Astrocyte (in vitro differentiated cells and primary cell): ENCODE data around the gene LRRC8A. TPM values are rescaled to one million over a fixed set of nuclear protein-coding genes. Genes with fewer than 3 reads are reported as not detected.
A peak's percentile ranks its signal among the peaks of the same experiment; 100 is the strongest.

Source experiments
- DNase-seq: peaks from one replicate; pipeline ENCODE4 v3.0.0-alpha.2; 2010; ENCODE audit warnings: low read depth
- FAIRE-seq: peaks from 2 replicates; lab custom pipeline; 2011; peaks lifted over from hg19 to GRCh38; lab: Jason Lieb, UNC
- H2AFZ ChIP-seq: 2 replicates; pipeline ENCODE4 v1.6.0; 2012; ENCODE audit warnings: low read depth, low read length, inconsistent platforms
- H3K27ac ChIP-seq: 2 replicates; pipeline ENCODE4 v1.5.1; 2011; ENCODE audit warnings: low read depth, low read length, inconsistent platforms
- H3K27me3 ChIP-seq: 2 replicates; pipeline ENCODE4 v1.6.0; 2011; ENCODE audit warnings: low read length, inconsistent platforms; ENCODE audit not compliant: insufficient read depth
- H3K36me3 ChIP-seq: 2 replicates; pipeline ENCODE4 v1.5.1; 2011; ENCODE audit warnings: low read length, inconsistent platforms; ENCODE audit not compliant: insufficient read depth
- H3K4me1 ChIP-seq: 2 replicates; pipeline ENCODE4 v1.5.1; 2011; ENCODE audit warnings: low read length, inconsistent platforms; ENCODE audit not compliant: insufficient read depth
- H3K4me2 ChIP-seq: 2 replicates; pipeline ENCODE4 v1.6.0; 2012; ENCODE audit warnings: low read length, inconsistent platforms
- H3K4me3 ChIP-seq: 2 replicates; pipeline ENCODE4 v1.5.1; 2011; ENCODE audit warnings: low read depth, mild to moderate bottlenecking, low read length, inconsistent platforms; ENCODE audit not compliant: insufficient read depth
- H3K79me2 ChIP-seq: 2 replicates; pipeline ENCODE4 v1.6.0; 2012; ENCODE audit warnings: mild to moderate bottlenecking, low read length, inconsistent platforms; ENCODE audit not compliant: insufficient read depth
- H3K9ac ChIP-seq: 2 replicates; pipeline ENCODE4 v1.6.0; 2012; ENCODE audit warnings: mild to moderate bottlenecking, low read length, inconsistent platforms
- H3K9me3 ChIP-seq: 2 replicates; pipeline ENCODE4 v1.5.1; 2012; ENCODE audit warnings: low read depth, mild to moderate bottlenecking, low read length, inconsistent platforms; ENCODE audit not compliant: insufficient read depth
- H4K20me1 ChIP-seq: 2 replicates; pipeline ENCODE4 v1.6.0; 2012; ENCODE audit warnings: low read length, inconsistent platforms; ENCODE audit not compliant: insufficient read depth
- H3K27ac Mint-ChIP-seq: one replicate; pipeline ENCODE4 v1.8.0; 2021; ENCODE audit warnings: mild to moderate bottlenecking, mixed read lengths; ENCODE audit not compliant: unreplicated experiment
- H3K27me3 Mint-ChIP-seq: one replicate; pipeline ENCODE4 v1.8.0; 2021; ENCODE audit warnings: low read depth, mixed read lengths; ENCODE audit not compliant: unreplicated experiment
- H3K36me3 Mint-ChIP-seq: one replicate; pipeline ENCODE4 v1.8.0; 2021; ENCODE audit warnings: low read depth, mixed read lengths; ENCODE audit not compliant: unreplicated experiment
- H3K4me1 Mint-ChIP-seq: one replicate; pipeline ENCODE4 v1.8.0; 2021; ENCODE audit warnings: low read depth, mixed read lengths; ENCODE audit not compliant: unreplicated experiment
- H3K4me3 Mint-ChIP-seq: one replicate; pipeline ENCODE4 v1.8.0; 2021; ENCODE audit warnings: mild to moderate bottlenecking, moderate library complexity, mixed read lengths; ENCODE audit not compliant: unreplicated experiment
- H3K9me3 Mint-ChIP-seq: one replicate; pipeline ENCODE4 v1.8.0; 2021; ENCODE audit warnings: mild to moderate bottlenecking, mixed read lengths; ENCODE audit not compliant: unreplicated experiment
- EZH2 ChIP-seq: IDR thresholded peaks from 2 replicates; pipeline ENCODE4 v1.6.1; 2012; ENCODE audit warnings: mild to moderate bottlenecking, low read length, inconsistent platforms; ENCODE audit not compliant: insufficient read depth
- total RNA-seq: library from RNA; stranded (reverse); gene quantifications from 2 replicates; pipeline ENCODE4 v1.2.1, GENCODE V29; 2021
- TF ChIP-seq, protein P1 (sequence below): IDR thresholded peaks from 2 replicates; pipeline ENCODE4 v1.5.1; 2011; ENCODE audit warnings: low read depth, mild to moderate bottlenecking, inconsistent platforms, low read length, moderate library complexity; ENCODE audit not compliant: insufficient read depth

LRRC8A gene
- total RNA-seq, 1 donor from 2014 or later, result 103 TPM

- peaks cover 33% of the 10 kb centered on the region for H3K79me2 ChIP-seq
- TF ChIP-seq, protein P1, sequence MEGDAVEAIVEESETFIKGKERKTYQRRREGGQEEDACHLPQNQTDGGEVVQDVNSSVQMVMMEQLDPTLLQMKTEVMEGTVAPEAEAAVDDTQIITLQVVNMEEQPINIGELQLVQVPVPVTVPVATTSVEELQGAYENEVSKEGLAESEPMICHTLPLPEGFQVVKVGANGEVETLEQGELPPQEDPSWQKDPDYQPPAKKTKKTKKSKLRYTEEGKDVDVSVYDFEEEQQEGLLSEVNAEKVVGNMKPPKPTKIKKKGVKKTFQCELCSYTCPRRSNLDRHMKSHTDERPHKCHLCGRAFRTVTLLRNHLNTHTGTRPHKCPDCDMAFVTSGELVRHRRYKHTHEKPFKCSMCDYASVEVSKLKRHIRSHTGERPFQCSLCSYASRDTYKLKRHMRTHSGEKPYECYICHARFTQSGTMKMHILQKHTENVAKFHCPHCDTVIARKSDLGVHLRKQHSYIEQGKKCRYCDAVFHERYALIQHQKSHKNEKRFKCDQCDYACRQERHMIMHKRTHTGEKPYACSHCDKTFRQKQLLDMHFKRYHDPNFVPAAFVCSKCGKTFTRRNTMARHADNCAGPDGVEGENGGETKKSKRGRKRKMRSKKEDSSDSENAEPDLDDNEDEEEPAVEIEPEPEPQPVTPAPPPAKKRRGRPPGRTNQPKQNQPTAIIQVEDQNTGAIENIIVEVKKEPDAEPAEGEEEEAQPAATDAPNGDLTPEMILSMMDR, result no peak
- TF ChIP-seq EZH2, result no peak
- H3K9me3 ChIP-seq, result no peaks in the 10 kb centered on the region
- no peak overlapping the region for H3K27ac Mint-ChIP-seq
- H3K4me1 ChIP-seq, result peaks cover 2% of the 10 kb centered on the region
- DNase-seq, result no peak
- no peaks in the 10 kb centered on the region for H3K9me3 Mint-ChIP-seq
- FAIRE-seq, result no peak
- H3K4me2 ChIP-seq, result no peak overlapping the region
- H3K27me3 Mint-ChIP-seq, result no peaks in the 10 kb centered on the region
- H3K27ac ChIP-seq, result no peak overlapping the region
- no peaks in the 10 kb centered on the region for H3K4me1 Mint-ChIP-seq
- no peak overlapping the region for H3K4me3 Mint-ChIP-seq
- no peaks in the 10 kb centered on the region for H3K36me3 ChIP-seq
- no peak overlapping the region for H3K9ac ChIP-seq
- peaks cover 10% of the 10 kb centered on the region for H4K20me1 ChIP-seq
- peaks cover 6% of the 10 kb centered on the region for H3K36me3 Mint-ChIP-seq
- H2AFZ ChIP-seq, result no peak overlapping the region
- no peaks in the 10 kb centered on the region for H3K27me3 ChIP-seq
- H3K4me3 ChIP-seq, result no peak overlapping the region
Observed at GRCh38 chr9:128877852-128878251, 4.1 kb upstream of the LRRC8A start.

GRCh38 chr9:128882677-128883603, 1.0 kb downstream of the LRRC8A start:
- H4K20me1 ChIP-seq, result peaks cover 51% of the 10 kb centered on the region
- H3K27ac ChIP-seq, result peak overlapping the region; percentile 81
- FAIRE-seq (no peak), DNase-seq (no peak)
- H3K27ac Mint-ChIP-seq, result peak overlapping the region; percentile 94
- peaks cover 68% of the 10 kb centered on the region for H3K79me2 ChIP-seq
- no peaks in the 10 kb centered on the region for H3K27me3 ChIP-seq
- H3K4me3 ChIP-seq, result peak overlapping the region; percentile 85
- peaks cover 36% of the 10 kb centered on the region for H3K4me1 ChIP-seq
- H3K4me3 Mint-ChIP-seq, result peak overlapping the region; percentile 99
- no peaks in the 10 kb centered on the region for H3K27me3 Mint-ChIP-seq
- peak overlapping the region; percentile 99 for H3K4me2 ChIP-seq
- H3K4me1 Mint-ChIP-seq, result peaks cover 21% of the 10 kb centered on the region
- no peaks in the 10 kb centered on the region for H3K9me3 ChIP-seq
- TF ChIP-seq, protein P1, result no peak
- TF ChIP-seq EZH2, result no peak
- H3K36me3 ChIP-seq, result peaks cover 8% of the 10 kb centered on the region
- peak overlapping the region; percentile 53 for H2AFZ ChIP-seq
- peaks cover 16% of the 10 kb centered on the region for H3K36me3 Mint-ChIP-seq
- H3K9me3 Mint-ChIP-seq, result no peaks in the 10 kb centered on the region
- peak overlapping the region; percentile 97 for H3K9ac ChIP-seq

DNA sequence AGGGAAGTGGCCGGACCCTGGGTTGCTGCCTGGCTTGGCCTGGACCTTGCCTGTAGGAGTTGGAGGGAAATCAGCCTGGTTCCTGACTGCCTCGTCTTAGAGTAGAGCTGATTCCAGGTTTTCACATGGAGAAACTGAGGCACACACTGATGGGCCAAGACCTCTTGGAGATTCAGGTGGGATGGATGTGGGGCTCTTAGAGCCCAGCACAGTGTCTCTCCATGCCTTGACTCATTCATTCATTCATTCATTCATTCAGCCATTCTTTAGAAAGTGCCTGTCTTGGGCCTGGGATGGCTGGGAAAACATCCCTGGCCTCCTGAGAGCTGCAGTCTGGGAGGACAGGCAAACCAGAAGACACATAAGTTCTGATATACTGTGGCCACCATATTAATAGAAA, 2.2 kb downstream of the LRRC8A start:
- Histone ChIP-seq H3K9ac (no peak overlapping the region), H3K27ac (no peak overlapping the region), H3K4me2 (peak overlapping the region; percentile 99), H3K27me3 (no peaks in the 10 kb centered on the region), H3K4me1 (peaks cover 45% of the 10 kb centered on the region), H3K4me3 (no peak overlapping the region), H3K36me3 (peaks cover 11% of the 10 kb centered on the region), H2AFZ (no peak overlapping the region), H4K20me1 (peaks cover 64% of the 10 kb centered on the region), H3K79me2 (peaks cover 80% of the 10 kb centered on the region), H3K9me3 (no peaks in the 10 kb centered on the region)
- Mint-ChIP-seq H3K27me3 (no peaks in the 10 kb centered on the region), H3K4me1 (peaks cover 25% of the 10 kb centered on the region), H3K36me3 (peaks cover 18% of the 10 kb centered on the region), H3K4me3 (peak overlapping the region; percentile 99), H3K9me3 (no peaks in the 10 kb centered on the region), H3K27ac (no peak overlapping the region)
- no peak for DNase-seq
- FAIRE-seq, result no peak
- TF ChIP-seq, protein P1, result no peak
- TF ChIP-seq EZH2, result no peak
